ENCODE data around the gene PARVB.

PARVB gene

DNA sequence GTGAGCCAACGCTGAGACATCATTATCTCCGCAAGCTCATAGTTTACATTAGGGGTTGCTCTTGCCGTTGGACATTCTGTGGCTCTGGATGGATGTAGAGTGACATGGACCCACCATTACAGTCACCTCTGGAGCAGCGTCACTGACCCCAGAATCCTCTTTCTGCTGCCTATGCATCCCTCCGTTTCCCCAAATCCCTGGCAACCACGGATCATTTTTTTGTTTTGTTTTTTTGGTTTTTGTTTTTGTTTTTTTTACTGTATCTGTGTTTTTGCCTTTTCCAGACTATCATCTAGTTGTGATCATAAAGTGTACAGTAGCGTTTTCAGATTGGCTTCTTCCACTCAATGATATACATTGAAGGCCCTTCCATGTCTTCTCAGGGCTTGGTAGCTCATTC is 4.0 kb downstream of the PARVB start:
- DNase-seq (ENCODE audit: low spot score): no peak

DNA sequence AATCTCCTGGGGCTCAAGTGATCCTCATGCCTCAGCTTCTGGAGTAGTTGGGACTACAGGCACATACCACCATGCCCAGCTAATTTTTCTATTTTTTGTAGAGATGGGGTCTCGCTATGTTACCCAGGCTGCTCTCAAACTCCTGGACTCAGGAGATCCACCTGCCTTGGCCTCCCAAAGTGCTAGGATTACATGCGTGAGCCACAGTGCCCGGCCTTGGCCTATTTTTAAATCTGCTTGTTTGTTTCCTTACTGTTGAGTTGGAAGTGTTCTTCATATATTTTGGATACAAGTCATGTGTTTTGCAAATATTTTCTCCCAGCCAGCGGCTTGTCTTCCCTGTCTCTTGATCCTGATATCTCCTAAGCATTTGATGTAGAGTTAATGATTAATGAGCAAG is 5.0 kb downstream of the PARVB start:
- no peak for DNase-seq (ENCODE audit: low spot score)

DNA sequence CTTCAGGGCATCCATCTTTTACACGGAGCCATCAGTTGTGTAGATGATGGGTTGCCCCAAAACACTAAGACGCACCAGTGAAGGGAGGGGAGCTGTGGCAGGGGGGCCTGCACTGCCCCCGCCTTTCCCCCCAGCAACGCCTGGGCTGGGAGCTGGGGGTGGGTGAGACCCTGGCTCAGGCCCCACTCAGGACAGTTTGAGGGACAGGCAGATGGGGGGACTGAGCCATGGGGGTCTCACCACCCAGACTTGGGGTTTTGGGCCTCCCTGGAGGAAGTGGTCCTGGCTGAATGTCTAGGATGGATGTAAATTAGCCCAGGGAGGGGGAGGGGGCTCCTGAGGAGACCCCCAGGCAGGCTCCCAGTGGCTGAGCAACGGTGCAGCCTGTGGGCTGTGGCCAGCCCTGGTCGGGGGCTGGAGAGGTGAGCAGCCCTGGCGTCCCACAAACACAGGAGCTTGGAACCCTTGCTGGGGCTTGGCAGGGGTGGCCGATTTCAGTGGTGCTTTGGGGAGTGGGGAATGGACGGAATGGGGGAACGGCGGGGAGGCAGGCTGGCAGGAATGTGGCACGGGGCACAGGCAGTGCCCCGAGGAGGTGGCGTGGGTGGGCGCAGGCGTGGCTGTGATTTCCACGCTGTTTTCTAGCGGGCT is 6.1 kb downstream of the PARVB start:
- no peak for DNase-seq (ENCODE audit: low spot score)

GRCh38 chr22:44030702-44031082 is 6.6 kb downstream of the PARVB start:
- DNase-seq (ENCODE audit: low spot score): no peak

DNA sequence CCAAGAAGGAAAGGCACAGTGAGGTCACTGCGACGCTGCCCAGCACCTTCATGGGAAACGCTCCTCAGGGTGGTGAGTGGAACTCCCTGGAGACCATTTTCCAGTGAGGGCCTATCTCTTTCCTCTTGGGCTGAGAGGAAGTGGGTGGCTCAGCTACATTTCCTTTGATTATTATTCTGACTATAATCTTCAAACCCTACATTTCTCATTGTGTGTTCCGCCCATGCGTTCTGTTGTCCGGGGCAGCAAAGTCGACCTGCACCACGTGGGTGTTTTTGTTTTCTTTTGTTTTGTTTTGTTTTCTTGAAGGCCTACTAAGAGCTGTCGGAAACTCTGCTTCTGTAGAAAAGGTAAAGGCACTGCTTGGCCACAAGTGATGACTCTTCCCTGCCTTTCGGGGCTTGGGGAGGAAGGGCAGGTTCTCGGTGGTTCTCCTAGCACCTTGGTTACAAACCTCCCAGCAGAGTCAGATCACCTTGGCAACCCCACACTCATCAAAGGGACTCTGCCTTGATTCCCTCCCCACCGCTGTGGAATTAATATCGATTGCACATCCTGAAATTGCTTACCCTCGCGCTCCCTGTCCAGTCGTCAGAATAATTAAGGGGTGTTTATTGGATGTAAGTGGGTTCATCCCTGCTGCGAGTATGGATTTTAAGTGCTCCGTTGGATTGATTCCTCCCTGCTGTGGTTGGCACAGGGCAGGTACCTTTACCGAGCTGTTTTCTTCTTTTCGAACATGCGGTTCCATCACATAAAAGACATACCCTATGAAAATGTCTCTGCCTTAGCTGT is 7.3 kb downstream of the PARVB start:
- DNase-seq (ENCODE audit: low spot score): no peak

DNA sequence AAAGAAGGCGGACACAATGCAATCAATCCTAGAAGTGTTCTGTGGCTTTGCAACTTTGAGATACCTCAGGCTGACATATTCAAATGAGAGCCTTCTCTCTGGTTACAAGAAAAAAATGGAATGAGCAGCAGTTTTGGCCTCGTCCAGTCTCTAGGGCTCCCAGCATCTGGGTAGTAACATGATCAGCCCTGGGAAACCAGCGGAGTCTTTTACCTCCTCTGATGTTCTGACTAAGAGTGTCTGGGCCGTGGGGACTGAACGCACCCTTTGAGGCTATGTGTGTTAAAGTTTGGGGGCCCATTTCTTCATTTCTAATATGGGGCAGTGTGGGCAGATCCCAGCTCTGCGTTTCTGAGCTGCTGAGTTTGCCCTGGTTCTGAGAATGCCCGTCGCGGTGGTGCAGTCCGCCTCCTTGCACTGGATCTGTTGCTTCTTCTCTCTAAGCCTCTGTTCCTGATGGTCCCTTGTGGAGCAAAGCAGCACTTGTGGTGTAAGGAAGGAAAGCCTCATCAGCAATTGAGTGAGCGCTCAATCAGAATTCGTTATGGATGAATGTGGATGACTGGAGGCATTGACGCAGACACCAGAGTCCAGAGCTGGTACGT is 8.1 kb downstream of the PARVB start:
- no peak for DNase-seq (ENCODE audit: low spot score)

DNA sequence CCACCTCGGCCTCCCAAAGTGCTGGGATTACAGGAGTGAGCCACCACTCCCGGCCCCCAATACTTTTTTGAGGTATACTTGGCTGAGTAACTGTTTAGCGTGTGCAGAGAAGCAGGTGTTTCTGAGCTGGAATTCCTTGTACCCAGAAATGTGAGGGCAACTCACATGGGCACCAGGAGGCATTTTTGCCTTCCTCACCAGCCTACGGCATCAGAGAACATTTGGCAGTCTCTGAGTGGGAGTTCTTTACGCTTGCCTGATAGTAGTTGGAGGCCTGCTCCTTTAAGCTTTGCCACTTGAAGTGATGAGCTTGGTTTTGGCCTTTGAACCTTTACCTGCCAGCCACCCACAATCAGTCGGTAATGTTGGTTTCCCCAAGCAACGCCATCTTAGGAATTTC is 9.2 kb downstream of the PARVB start:
- no peak for DNase-seq (ENCODE audit: low spot score)

GRCh38 chr22:44033694-44034093 is 9.6 kb downstream of the PARVB start:
- DNase-seq (ENCODE audit: low spot score): no peak

DNA sequence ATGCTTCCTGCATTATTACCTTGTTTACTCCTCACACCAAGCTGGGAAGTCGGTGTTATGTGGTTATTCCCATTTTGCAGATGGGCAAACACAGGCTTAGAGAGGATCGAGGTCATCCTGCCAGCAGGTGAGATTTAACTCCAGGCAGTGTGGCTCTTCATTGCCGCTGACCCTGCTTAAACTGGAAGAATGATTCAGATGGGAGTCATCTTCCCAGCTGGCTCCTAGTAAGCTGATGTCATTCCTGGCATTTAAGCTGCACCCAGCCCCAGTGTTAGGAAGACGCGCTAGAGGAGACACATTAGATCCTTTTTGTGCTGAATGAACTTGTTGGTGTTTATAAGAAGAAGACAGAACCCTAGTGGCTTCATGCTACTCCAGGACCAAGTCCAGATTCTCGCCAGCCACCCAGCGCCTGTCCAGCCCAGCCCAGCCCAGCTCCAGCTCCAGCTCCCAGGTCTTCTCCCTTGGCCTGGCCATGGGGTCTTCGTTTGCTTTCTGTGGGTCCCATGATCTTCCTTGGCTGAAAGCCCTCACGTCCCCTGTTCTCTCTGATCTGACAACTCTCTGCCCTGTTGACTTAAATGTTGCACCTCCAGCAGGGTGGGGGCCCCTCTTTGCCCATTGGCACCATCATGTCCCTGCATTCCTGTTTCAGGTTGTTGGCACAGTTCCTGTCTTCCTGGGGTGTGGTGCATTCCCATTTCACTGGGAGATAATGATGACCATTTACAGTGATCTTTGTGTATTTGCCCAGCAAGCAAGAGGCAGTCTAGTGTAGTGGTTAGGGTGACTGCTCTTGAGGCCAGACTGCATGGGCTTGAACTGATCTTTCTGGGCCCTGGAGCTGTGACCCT is 13.6 kb downstream of the PARVB start:
- no peak for DNase-seq (ENCODE audit: low spot score)

- DNase-seq (ENCODE audit: low spot score): no peak
Observed at GRCh38 chr22:44039566-44040171, 15.6 kb downstream of the PARVB start.

DNA sequence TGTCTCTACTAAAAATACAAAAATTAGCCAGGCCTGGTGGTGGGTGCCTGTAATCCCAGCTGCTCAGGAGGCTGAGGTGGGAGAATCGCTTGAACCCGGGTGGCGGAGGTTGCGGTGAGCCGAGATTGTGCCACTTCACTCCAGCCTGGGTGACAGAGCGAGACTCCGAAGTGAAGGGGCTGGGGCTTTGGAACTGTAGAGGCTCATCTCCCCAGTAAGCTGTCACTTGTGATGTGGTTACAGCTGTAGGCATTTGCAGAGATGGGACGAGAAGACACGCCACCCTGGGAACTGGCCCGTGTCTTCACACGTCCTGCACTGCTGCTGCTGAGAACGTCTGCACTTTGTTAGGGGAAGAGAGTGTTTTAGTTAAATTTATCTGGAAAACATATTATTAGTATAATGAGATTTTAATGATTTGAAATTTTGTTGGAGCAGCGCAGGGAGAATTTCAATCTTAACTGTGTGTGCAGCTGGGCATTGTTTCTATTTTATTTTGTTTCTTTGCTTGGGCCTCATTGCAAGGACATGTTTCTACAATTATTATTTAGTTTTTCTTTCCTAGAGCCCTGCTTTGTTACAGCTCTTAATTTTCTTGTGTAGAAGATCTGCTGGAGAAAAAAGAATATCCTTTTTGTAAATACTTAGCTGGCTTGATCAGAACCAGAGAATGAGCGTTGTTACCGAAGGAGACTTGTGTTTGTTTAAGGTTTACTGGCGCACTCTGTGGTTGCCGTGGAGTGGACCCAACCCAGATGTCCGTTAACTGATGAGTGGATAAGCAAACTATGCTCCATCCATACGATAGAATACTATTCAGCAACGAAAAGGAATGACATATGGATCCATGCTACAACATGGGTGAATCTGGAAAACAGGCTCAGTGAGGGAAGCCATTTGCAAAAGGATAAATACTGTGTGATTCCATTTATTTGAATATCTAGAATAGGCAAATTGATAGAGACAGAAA is 18.4 kb downstream of the PARVB start:
- no peak for DNase-seq (ENCODE audit: low spot score)

DNA sequence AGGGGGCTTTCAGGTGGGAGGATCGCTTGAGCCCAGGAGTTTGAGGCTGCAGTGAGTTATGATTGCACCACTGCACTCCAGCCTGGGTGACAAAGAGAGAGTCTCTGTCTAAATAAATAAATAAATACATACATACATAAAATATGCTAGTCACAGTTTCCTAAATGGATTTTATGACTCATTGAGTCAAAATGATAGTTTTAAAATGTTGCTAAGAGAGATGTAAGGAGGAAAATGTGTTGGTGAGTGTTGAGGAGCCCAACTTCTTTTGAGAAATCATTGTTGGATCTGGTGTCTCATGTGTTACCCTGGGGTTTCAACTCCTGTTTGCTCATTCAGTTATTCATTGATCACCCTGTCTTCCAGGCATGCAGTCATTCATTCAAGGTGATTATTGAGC is 21.0 kb downstream of the PARVB start:
- DNase-seq (ENCODE audit: low spot score): no peak

GRCh38 chr22:44046485-44047141 is 22.5 kb downstream of the PARVB start:
- no peak for DNase-seq (ENCODE audit: low spot score)

GRCh38 chr22:44047891-44048301 is 23.8 kb downstream of the PARVB start:
- no peak for DNase-seq (ENCODE audit: low spot score)

- DNase-seq (ENCODE audit: low spot score): no peak
Observed at GRCh38 chr22:44049486-44050231, 25.6 kb downstream of the PARVB start.

DNA sequence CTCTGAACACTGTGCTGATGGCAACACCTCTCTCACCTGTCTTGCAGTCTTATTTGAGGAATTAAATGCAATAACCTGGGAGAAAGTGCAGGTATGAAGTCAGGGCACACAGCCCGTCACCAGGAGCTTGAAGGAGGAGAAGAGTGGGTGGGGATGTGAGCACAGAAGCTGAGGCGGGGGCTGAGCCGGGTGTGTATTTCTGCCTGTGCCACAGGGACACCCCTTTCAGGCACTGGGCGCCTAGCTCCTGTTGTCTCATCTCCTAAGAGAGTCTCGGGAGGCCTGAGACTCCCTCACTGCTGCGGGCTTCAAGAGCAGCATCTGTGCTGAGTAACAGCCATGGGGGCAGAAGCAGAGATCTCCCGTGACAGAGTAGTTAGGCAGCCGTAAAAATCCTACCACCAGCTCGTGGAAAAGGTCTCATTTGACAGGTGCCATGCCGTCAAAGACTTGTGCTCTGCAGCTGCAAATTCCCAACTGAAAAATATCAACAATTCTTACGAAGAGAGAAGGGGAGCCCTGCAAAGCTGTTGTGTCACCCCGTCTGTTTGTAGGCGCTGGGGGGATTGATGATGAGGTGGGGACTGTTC is 26.8 kb downstream of the PARVB start:
- DNase-seq (ENCODE audit: low spot score): no peak

- DNase-seq (ENCODE audit: low spot score): no peak
Observed at GRCh38 chr22:44051358-44051757, 27.3 kb downstream of the PARVB start.

GRCh38 chr22:44051961-44052360 is 27.9 kb downstream of the PARVB start:
- no peak for DNase-seq (ENCODE audit: low spot score)

DNA sequence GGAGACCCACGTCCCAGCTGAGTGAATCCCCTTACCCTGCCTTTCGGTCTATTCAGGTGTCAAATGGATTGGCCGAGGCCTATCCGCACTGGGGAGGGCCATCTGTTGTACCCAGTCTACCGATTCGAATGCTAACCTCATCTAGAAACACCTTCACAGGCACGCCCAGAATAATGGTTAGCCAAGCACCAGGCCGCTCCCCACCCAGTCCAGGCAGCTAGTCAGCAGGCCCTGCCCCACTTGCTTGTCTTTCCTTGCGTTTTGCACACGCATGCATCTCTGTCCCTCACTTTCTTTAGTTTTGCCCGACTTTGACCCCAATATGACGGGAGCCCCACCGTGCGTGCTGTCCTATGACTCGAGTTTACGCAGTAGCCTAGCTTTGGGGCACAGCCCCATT is 31.7 kb downstream of the PARVB start:
- DNase-seq (ENCODE audit: low spot score): no peak
